Measurements from ENCODE around the gene PPP6R1. TPM values are rescaled to one million over a fixed set of nuclear protein-coding genes. Genes with fewer than 3 reads are reported as not detected.

The PPP6R1 gene
- polyA plus RNA-seq, 3 donors: 16.9 to 91.3 (median 22.0) TPM

GRCh38 chr19:55254625-55254977, 4.2 kb downstream of the PPP6R1 start:
- intact Hi-C loops (cut with micrococcal nuclease): loop anchor here in 1 of 2 donors (5.0 to 10.0 kb wide), 2 partner anchors 33 to 140 kb away; partner anchors contain the start of gene PPP1R12C
- Histone ChIP-seq H3K4me3 (replicated peaks in 1 of 3; ENCODE audit: low read depth in 2 of 3, low read length in 3 of 3) (peak overlapping the region; percentile 67 to 94 (median 70)), H3K79me2 (ENCODE audit: insufficient read depth, low read length) (peaks cover 93% of the 10 kb centered on the region), H3K4me2 (replicated peaks; ENCODE audit: extremely low read depth, low read length, poor library complexity, severe bottlenecking) (peak overlapping the region; percentile 89), H4K20me1 (ENCODE audit: insufficient read depth, low read length) (peaks cover 85% of the 10 kb centered on the region), H3K9ac (ENCODE audit: insufficient read depth, low read length, poor library complexity, severe bottlenecking) (peak overlapping the region; percentile 78), H3K27me3 (ENCODE audit: control insufficient read depth in 2 of 2, insufficient read depth in 2 of 2, low read length in 2 of 2) (no peaks in the 10 kb centered on the region), H3K27ac (ENCODE audit: low read depth in 1 of 2, low read length in 2 of 2) (peak overlapping the region; percentile 92), H2AFZ (ENCODE audit: insufficient read depth, low read depth, low read length, poor library complexity, severe bottlenecking) (peak overlapping the region; percentile 65), H3K4me1 (ENCODE audit: control insufficient read depth in 1 of 2, insufficient read depth in 2 of 2, low read length in 2 of 2) (peaks cover 70 to 85% of the 10 kb centered on the region in 2 donors), H3K9me3 (replicated peaks in 1 of 2; ENCODE audit: control insufficient read depth in 1 of 2, insufficient read depth in 1 of 2, low read length in 2 of 2) (no peaks in the 10 kb centered on the region), H3K36me3 (replicated peaks in 1 of 2; ENCODE audit: control insufficient read depth in 1 of 2, insufficient read depth in 2 of 2, low read length in 2 of 2) (peaks cover 6 to 9% of the 10 kb centered on the region in 2 donors)
- Mint-ChIP-seq H3K4me1 (peaks cover 80% of the 10 kb centered on the region), H3K36me3 (peaks cover 15 to 25% of the 10 kb centered on the region in 2 donors), H3K9me3 (peaks cover 0 to 2% (median 0%) of the 10 kb centered on the region in 7 donors), H3K27ac (peak overlapping the region; percentile 94 to 99 (median 98)), H3K27me3 (ENCODE audit: low read depth in 3 of 3) (no peaks in the 10 kb centered on the region), H3K4me3 (peak overlapping the region; percentile 98 to 100)
- no peak for TF ChIP-seq CTCF (IDR thresholded peaks at IDR 0.05)
- DNase-seq: no peak
- WGBS (ENCODE audit: insufficient coverage): 0% methylated on average over 3 of the region's 6 CpGs

- H3K9me3 Mint-ChIP-seq: peaks cover 0 to 2% (median 0%) of the 10 kb centered on the region in 7 donors
- Histone ChIP-seq H3K9me3 (replicated peaks in 1 of 2; ENCODE audit: control insufficient read depth in 1 of 2, insufficient read depth in 1 of 2, low read length in 2 of 2) (no peaks in the 10 kb centered on the region), H2AFZ (ENCODE audit: insufficient read depth, low read depth, low read length, poor library complexity, severe bottlenecking) (peak overlapping the region; percentile 65), H3K4me2 (replicated peaks; ENCODE audit: extremely low read depth, low read length, poor library complexity, severe bottlenecking) (peak overlapping the region; percentile 89), H3K27ac (ENCODE audit: low read depth in 1 of 2, low read length in 2 of 2) (peak overlapping the region; percentile 92), H4K20me1 (ENCODE audit: insufficient read depth, low read length) (peaks cover 91% of the 10 kb centered on the region), H3K79me2 (ENCODE audit: insufficient read depth, low read length) (peaks cover 99% of the 10 kb centered on the region), H3K9ac (ENCODE audit: insufficient read depth, low read length, poor library complexity, severe bottlenecking) (peak overlapping the region; percentile 78), H3K4me1 (ENCODE audit: control insufficient read depth in 1 of 2, insufficient read depth in 2 of 2, low read length in 2 of 2) (peaks cover 66 to 81% of the 10 kb centered on the region in 2 donors), H3K36me3 (replicated peaks in 1 of 2; ENCODE audit: control insufficient read depth in 1 of 2, insufficient read depth in 2 of 2, low read length in 2 of 2) (peaks cover 6 to 15% of the 10 kb centered on the region in 2 donors), H3K4me3 (replicated peaks in 1 of 3; ENCODE audit: low read depth in 2 of 3, low read length in 3 of 3) (peak overlapping the region; percentile 67 to 94 (median 70)), H3K27me3 (ENCODE audit: control insufficient read depth in 2 of 2, insufficient read depth in 2 of 2, low read length in 2 of 2) (no peaks in the 10 kb centered on the region)
- peak overlapping the region; percentile 98 to 100 for H3K4me3 Mint-ChIP-seq
- WGBS (ENCODE audit: insufficient coverage): under 1% methylated on average over 16 of the region's 23 CpGs
- intact Hi-C loops (cut with micrococcal nuclease): loop anchor here in 1 of 2 donors (5.0 to 10.0 kb wide), 2 partner anchors 33 to 139 kb away; partner anchors contain the start of gene PPP1R12C
- no peak for TF ChIP-seq CTCF (IDR thresholded peaks at IDR 0.05)
- H3K27ac Mint-ChIP-seq: peak overlapping the region; percentile 94 to 99 (median 98)
- H3K36me3 Mint-ChIP-seq: peaks cover 15 to 27% of the 10 kb centered on the region in 2 donors
- H3K4me1 Mint-ChIP-seq: peaks cover 78% of the 10 kb centered on the region
- peak; percentile 74 to 86 (median 84) for DNase-seq
- H3K27me3 Mint-ChIP-seq (ENCODE audit: low read depth in 3 of 3): no peaks in the 10 kb centered on the region
Measured at GRCh38 chr19:55253842-55254624, 4.8 kb downstream of the PPP6R1 start.

Measured in CD14-positive monocyte (primary cell).